ENCODE measurements around the gene YIF1B.

YIF1B gene

DNA sequence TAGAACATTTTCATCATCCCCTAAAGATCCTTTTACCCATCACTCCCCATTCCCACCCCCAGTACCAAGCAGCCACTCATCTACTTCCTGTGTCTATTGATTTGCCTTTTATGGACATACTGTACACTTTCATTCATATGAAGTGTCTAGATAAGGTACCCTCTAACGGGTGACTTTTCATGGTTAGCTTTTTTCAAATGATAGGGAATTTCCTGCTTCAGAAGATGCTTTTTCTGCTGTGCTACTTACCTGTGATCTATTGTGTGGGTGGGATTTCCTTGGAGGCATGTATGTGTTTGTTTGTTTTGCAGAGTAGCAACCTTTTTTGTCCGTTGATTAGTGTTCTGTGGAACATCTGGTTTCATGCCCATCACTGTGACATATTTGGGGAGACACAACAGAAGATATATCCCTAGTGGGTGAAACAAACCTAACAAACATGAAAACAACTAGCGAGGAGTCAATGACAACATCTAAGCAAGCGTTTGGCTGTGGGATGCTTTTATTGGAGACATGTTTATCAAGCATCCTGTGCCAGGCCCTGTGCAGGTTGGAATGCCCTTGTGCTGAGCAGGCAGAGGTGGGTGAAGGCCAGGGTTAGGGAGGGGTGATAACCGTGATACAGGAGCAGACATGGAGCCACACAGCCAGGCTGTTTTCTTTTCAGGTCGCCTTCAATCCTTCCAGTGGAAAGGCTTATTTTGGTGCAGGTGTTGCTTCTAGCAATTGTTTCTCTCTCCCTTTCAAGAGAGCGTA is 33.8 kb downstream of the YIF1B start:
- TF ChIP-seq ELF4 (IDR thresholded peaks at IDR 0.05) (no peak), CTBP1 (IDR thresholded peaks at IDR 0.05; ENCODE audit: borderline replicate concordance) (no peak), TARDBP (IDR thresholded peaks at IDR 0.05) (no peak)
- DNase-seq (ENCODE audit: extremely low spot score), result no peak
- ChIA-PET CTCF (no interaction called here), POLR2A (no interaction called here)

DNA sequence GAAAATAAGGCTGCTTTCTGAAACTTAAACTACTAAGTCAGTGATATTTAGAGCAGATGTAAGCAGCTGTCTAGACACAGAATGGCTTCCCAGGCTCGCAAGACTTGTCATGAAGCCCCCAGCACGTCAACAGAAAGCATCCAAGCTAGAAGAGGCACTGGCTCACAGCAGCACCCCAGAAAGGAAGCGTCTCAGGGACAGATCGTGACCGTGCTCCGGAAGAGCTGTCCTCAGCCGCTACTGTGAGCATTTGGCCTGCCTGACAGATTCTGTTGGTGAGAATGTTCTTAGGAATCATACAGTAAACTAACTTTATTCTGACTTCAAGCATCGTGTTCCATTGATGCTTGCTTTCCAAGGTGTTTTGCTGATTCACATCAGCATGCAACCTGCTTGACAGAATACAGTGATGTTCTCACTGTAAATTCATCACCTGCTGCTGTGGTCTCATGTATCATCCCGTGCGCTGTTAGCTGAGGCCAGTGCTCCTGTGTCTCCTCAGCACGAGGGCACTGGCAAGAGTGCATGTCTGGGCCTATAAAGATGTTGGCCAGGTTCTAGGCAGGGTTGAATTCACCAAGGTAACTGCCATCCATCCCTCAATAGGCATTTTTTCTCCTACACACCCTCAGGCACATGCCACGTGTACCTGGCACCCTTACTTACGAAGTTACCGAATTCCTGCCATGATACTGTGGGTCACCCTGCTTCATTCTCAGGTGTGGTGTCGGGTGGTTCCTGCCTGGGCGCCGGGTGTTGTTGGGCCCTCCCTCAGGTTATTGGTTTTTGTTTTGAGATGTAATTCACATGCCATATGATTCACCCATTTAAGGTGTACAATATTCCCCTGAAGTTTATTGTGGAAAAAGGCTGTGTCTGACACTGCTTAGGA is 35.5 kb downstream of the YIF1B start:
- TF ChIP-seq, protein P1, sequence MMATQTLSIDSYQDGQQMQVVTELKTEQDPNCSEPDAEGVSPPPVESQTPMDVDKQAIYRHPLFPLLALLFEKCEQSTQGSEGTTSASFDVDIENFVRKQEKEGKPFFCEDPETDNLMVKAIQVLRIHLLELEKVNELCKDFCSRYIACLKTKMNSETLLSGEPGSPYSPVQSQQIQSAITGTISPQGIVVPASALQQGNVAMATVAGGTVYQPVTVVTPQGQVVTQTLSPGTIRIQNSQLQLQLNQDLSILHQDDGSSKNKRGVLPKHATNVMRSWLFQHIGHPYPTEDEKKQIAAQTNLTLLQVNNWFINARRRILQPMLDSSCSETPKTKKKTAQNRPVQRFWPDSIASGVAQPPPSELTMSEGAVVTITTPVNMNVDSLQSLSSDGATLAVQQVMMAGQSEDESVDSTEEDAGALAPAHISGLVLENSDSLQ (IDR thresholded peaks at IDR 0.05), result no peak
- TF ChIP-seq ELF4 (IDR thresholded peaks at IDR 0.05) (no peak), ARNT (IDR thresholded peaks at IDR 0.05) (no peak), FOXA1 (IDR thresholded peaks at IDR 0.05) (no peak), NFRKB (IDR thresholded peaks at IDR 0.05) (no peak), L3MBTL2 (conservative IDR thresholded peaks at IDR 0.05) (no peak), LEF1 (IDR thresholded peaks at IDR 0.05; ENCODE audit: borderline replicate concordance) (no peak), ZNF384 (IDR thresholded peaks at IDR 0.05) (no peak), FOXM1 (IDR thresholded peaks at IDR 0.05; ENCODE audit: borderline replicate concordance) (no peak), FOXK2 (IDR thresholded peaks at IDR 0.05) (no peak), CTBP1 (IDR thresholded peaks at IDR 0.05; ENCODE audit: borderline replicate concordance) (no peak)
- no peak for DNase-seq (ENCODE audit: extremely low spot score)
- CTCF ChIA-PET, result no interaction called here
- POLR2A ChIA-PET, result no interaction called here

DNA sequence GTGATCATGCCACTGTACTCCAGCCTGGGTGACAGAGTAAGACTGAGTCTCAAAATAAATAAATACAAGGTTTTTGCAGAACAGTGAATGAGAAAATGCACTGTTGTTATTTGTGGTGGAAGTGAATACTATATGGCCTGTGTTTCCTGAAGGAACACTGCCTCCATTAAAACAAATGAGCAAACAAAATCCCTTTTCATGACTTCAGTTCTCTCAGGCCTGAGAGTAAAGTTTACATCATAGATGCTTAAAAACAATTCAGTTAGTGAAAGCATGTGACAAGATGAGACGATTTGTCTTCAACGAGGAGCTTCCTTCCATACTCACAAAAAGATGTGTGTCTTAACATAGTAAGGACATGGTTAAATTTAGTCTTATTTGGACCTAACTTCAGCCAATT is 37.0 kb downstream of the YIF1B start:
- DNase-seq (ENCODE audit: extremely low spot score), result no peak
- CTCF ChIA-PET, result no interaction called here
- POLR2A ChIA-PET, result no interaction called here
- TF ChIP-seq, protein P1 (IDR thresholded peaks at IDR 0.05), result no peak
- TF ChIP-seq FOXK2 (IDR thresholded peaks at IDR 0.05), result no peak
- no peak for TF ChIP-seq FOXM1 (IDR thresholded peaks at IDR 0.05; ENCODE audit: borderline replicate concordance)
- TF ChIP-seq ARNT (IDR thresholded peaks at IDR 0.05), result no peak
- no peak for TF ChIP-seq SP1 (IDR thresholded peaks at IDR 0.05)
- no peak for TF ChIP-seq NFRKB (IDR thresholded peaks at IDR 0.05)
- TF ChIP-seq ZNF384 (IDR thresholded peaks at IDR 0.05), result no peak
- no peak for TF ChIP-seq FOXA1 (IDR thresholded peaks at IDR 0.05)
- no peak for TF ChIP-seq HDGF (IDR thresholded peaks at IDR 0.05; ENCODE audit: borderline replicate concordance)
- TF ChIP-seq SUZ12 (IDR thresholded peaks at IDR 0.05), result no peak
- no peak for TF ChIP-seq ELF4 (IDR thresholded peaks at IDR 0.05)
- no peak for TF ChIP-seq CTBP1 (IDR thresholded peaks at IDR 0.05; ENCODE audit: borderline replicate concordance)
- TF ChIP-seq BHLHE40 (IDR thresholded peaks at IDR 0.05; ENCODE audit: borderline replicate concordance), result no peak

DNA sequence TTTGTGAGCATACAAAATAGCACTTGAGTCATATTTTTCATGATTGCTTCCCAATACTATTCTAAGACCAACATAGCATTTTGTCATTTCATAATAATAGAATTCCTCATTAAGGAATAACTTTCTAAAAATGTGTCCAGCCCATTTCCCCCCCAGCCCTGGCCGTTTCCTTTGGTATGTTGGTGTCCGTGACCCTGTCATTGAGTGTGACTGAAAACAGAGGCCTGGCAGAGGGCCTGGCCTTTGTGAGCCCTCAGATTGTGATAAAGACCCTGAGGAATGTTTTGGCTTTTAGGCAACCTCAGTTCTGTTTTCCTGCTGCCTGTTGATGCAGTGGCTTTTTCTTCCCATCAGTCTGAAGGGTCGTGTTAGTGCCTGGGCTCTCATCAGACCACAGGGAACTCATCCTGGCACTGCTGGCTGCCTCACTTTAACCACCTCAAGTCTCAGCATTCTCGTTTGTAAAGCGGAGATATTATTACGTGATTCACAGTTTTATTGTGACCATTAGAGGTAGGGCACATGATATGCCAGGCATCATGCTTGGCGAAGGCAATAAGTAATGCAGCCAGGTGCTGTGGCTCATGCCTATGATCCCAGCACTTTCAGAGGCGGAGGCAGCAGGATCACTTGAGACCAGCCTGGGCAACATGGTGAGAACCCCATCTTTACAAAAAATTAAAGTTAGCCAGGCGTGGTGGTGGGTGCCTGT is 37.6 kb downstream of the YIF1B start:
- no peak for DNase-seq (ENCODE audit: extremely low spot score)
- TF ChIP-seq LEF1 (IDR thresholded peaks at IDR 0.05; ENCODE audit: borderline replicate concordance) (no peak), CTBP1 (IDR thresholded peaks at IDR 0.05; ENCODE audit: borderline replicate concordance) (no peak), FOXM1 (IDR thresholded peaks at IDR 0.05; ENCODE audit: borderline replicate concordance) (no peak), ELF4 (IDR thresholded peaks at IDR 0.05) (no peak), FOXA1 (IDR thresholded peaks at IDR 0.05) (no peak), TARDBP (IDR thresholded peaks at IDR 0.05) (no peak), FOXK2 (IDR thresholded peaks at IDR 0.05) (no peak), BHLHE40 (IDR thresholded peaks at IDR 0.05; ENCODE audit: borderline replicate concordance) (no peak), ARNT (IDR thresholded peaks at IDR 0.05) (no peak)
- TF ChIP-seq, protein P1 (IDR thresholded peaks at IDR 0.05), result no peak
- ChIA-PET POLR2A (no interaction called here), CTCF (interaction anchor here (0.7 kb wide), 1 partner anchor 34 kb away, joined by 3 read pairs; no protein-coding TSS in a partner anchor)

DNA sequence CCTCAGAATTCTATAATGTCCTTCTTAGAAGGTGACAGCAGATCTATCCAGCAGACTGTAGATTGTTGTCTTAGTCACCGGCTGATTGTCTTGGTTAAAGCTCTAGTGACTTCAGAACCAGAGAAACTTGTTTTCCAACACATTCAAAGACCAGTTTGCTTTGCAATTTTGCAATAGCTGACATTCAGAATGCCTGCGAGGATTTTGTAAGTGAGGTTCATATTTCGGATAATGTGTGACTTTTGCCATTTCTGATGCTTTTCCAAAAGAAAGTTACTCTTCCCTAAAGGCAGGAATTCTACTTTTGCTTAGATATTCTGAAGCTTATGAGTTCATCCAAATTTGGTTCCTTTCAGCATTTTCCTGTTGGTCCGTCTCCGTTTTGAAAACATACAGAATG is 38.2 kb downstream of the YIF1B start:
- no peak for DNase-seq (ENCODE audit: extremely low spot score)
- ChIA-PET POLR2A (no interaction called here), CTCF (interaction anchor here (0.7 kb wide), 1 partner anchor 33 kb away, joined by 3 read pairs; no protein-coding TSS in a partner anchor)
- TF ChIP-seq FOXA1 (IDR thresholded peaks at IDR 0.05), result no peak
- TF ChIP-seq ARNT (IDR thresholded peaks at IDR 0.05), result no peak
- TF ChIP-seq ZNF384 (IDR thresholded peaks at IDR 0.05), result no peak
- no peak for TF ChIP-seq ELF4 (IDR thresholded peaks at IDR 0.05)
- TF ChIP-seq HDGF (IDR thresholded peaks at IDR 0.05; ENCODE audit: borderline replicate concordance), result no peak
- TF ChIP-seq SP1 (IDR thresholded peaks at IDR 0.05), result no peak
- no peak for TF ChIP-seq CTBP1 (IDR thresholded peaks at IDR 0.05; ENCODE audit: borderline replicate concordance)
- TF ChIP-seq FOXK2 (IDR thresholded peaks at IDR 0.05), result no peak
- TF ChIP-seq FOXM1 (IDR thresholded peaks at IDR 0.05; ENCODE audit: borderline replicate concordance), result no peak
- no peak for TF ChIP-seq NFRKB (IDR thresholded peaks at IDR 0.05)
- no peak for TF ChIP-seq SUZ12 (IDR thresholded peaks at IDR 0.05)

Data from HEK293T (cell line).